Mucosa of rectum (tissue), 2 donors: ENCODE measurements around the gene GPR132.
"Not testable (repeated sequence)": the region's sequence is repeated elsewhere in the genome, so short reads cannot be mapped to it uniquely, and the experiment has no call there.

Source experiments
- H3K27ac ChIP-seq, 2 donors: one replicate each; pipeline ENCODE4 v1.7.0; 2013; ENCODE audit warnings: inconsistent platforms in 2 of 2, low read depth in 2 of 2, low read length in 2 of 2
- H3K27me3 ChIP-seq, 2 donors: one replicate each; pipeline ENCODE4 v1.7.0; 2013; ENCODE audit warnings: low read length in 2 of 2; ENCODE audit not compliant: control insufficient read depth in 2 of 2, insufficient read depth in 2 of 2
- H3K36me3 ChIP-seq, 2 donors: one replicate each; pipeline ENCODE4 v1.7.0; 2013; ENCODE audit warnings: low read length in 2 of 2; ENCODE audit not compliant: control insufficient read depth in 2 of 2, insufficient read depth in 2 of 2
- H3K4me1 ChIP-seq, 2 donors: one replicate each; pipeline ENCODE4 v1.7.0; 2013; ENCODE audit warnings: low read length in 2 of 2, mild to moderate bottlenecking in 1 of 2; ENCODE audit not compliant: control insufficient read depth in 2 of 2, insufficient read depth in 2 of 2
- H3K4me3 ChIP-seq, 2 donors: one replicate each; pipeline ENCODE4 v1.7.0; 2013; ENCODE audit warnings: low read length in 2 of 2
- H3K9ac ChIP-seq, 2 donors: one replicate each; pipeline ENCODE4 v1.7.0; 2013; ENCODE audit warnings: low read length in 2 of 2, low read depth in 1 of 2, mild to moderate bottlenecking in 1 of 2
- H3K9me3 ChIP-seq, 2 donors: one replicate each; pipeline ENCODE4 v1.7.0; 2013; ENCODE audit warnings: low read length in 2 of 2; ENCODE audit not compliant: control insufficient read depth in 2 of 2
- donor health status: healthy.
- donor health status: Normal muscosa, but diverticular disease.

The GPR132 gene

GRCh38 chr14:105069871-105070759 lies 4.9 kb upstream of the GPR132 start:
- Histone ChIP-seq H3K27me3 (peaks cover 0 to 5% of the 10 kb centered on the region in 2 donors), H3K9me3 (no peaks in the 10 kb centered on the region), H3K27ac (peak overlapping the region; percentile 0 to 43), H3K9ac (peak overlapping the region in 1 of 2 donors; percentile 24), H3K4me3 (no peak overlapping the region), H3K36me3 (no peaks in the 10 kb centered on the region), H3K4me1 (peaks cover 0 to 9% of the 10 kb centered on the region in 2 donors)

- no peaks in the 10 kb centered on the region for H3K9me3 ChIP-seq
- H3K27me3 ChIP-seq = peaks cover 0 to 5% of the 10 kb centered on the region in 2 donors
- H3K27ac ChIP-seq = peak overlapping the region in 1 of 2 donors; percentile 43
- no peaks in the 10 kb centered on the region for H3K36me3 ChIP-seq
- no peak overlapping the region for H3K4me3 ChIP-seq
- H3K9ac ChIP-seq = no peak overlapping the region
- H3K4me1 ChIP-seq = peaks cover 0 to 9% of the 10 kb centered on the region in 2 donors
These were observed 4.3 kb upstream of the GPR132 start for GRCh38 chr14:105069522-105069870.

- no peaks in the 10 kb centered on the region for H3K36me3 ChIP-seq
- peaks cover 0 to 5% of the 10 kb centered on the region in 2 donors for H3K27me3 ChIP-seq
- H3K4me3 ChIP-seq = no peak overlapping the region
- H3K27ac ChIP-seq = no peak overlapping the region
- H3K4me1 ChIP-seq = peaks cover 0 to 9% of the 10 kb centered on the region in 2 donors
- no peak overlapping the region for H3K9ac ChIP-seq
- no peaks in the 10 kb centered on the region for H3K9me3 ChIP-seq
These were observed 3.6 kb upstream of the GPR132 start for GRCh38 chr14:105068818-105069217.

- Histone ChIP-seq H3K4me1 (peaks cover 0 to 9% of the 10 kb centered on the region in 2 donors), H3K4me3 (no peak overlapping the region), H3K27me3 (peaks cover 0 to 5% of the 10 kb centered on the region in 2 donors), H3K9ac (no peak overlapping the region), H3K27ac (no peak overlapping the region), H3K36me3 (no peaks in the 10 kb centered on the region), H3K9me3 (no peaks in the 10 kb centered on the region)
These were observed 2.7 kb upstream of the GPR132 start for GRCh38 chr14:105067969-105068301.

- Histone ChIP-seq H3K4me3 (no peak overlapping the region), H3K4me1 (peaks cover 0 to 9% of the 10 kb centered on the region in 2 donors), H3K27me3 (peaks cover 0 to 3% of the 10 kb centered on the region in 2 donors), H3K27ac (peak overlapping the region in 1 of 2 donors; percentile 24), H3K9me3 (no peaks in the 10 kb centered on the region), H3K36me3 (no peaks in the 10 kb centered on the region), H3K9ac (no peak overlapping the region)
These were observed 2.1 kb upstream of the GPR132 start for GRCh38 chr14:105067140-105067968.

- H3K36me3 ChIP-seq = no peaks in the 10 kb centered on the region
- no peaks in the 10 kb centered on the region for H3K9me3 ChIP-seq
- peak overlapping the region in 1 of 2 donors; percentile 32 for H3K9ac ChIP-seq
- H3K4me3 ChIP-seq = peak overlapping the region in 1 of 2 donors; percentile 68
- H3K27me3 ChIP-seq = no peaks in the 10 kb centered on the region
- peak overlapping the region; percentile 53 to 87 for H3K27ac ChIP-seq
- peaks cover 6 to 15% of the 10 kb centered on the region in 2 donors for H3K4me1 ChIP-seq
These were observed 1.2 kb upstream of the GPR132 start for GRCh38 chr14:105066240-105067071.

- Histone ChIP-seq H3K27me3 (no peaks in the 10 kb centered on the region), H3K4me1 (peaks cover 18 to 28% of the 10 kb centered on the region in 2 donors), H3K36me3 (no peaks in the 10 kb centered on the region), H3K9ac (peak overlapping the region; percentile 37 to 47), H3K9me3 (no peaks in the 10 kb centered on the region), H3K27ac (peak overlapping the region; percentile 53 to 87), H3K4me3 (peak overlapping the region; percentile 45 to 68)
These were observed 498 bp downstream of the GPR132 start for GRCh38 chr14:105064721-105065143.

- H3K27ac ChIP-seq = peak overlapping the region; percentile 37 to 87
- no peaks in the 10 kb centered on the region for H3K36me3 ChIP-seq
- peaks cover 18 to 30% of the 10 kb centered on the region in 2 donors for H3K4me1 ChIP-seq
- no peaks in the 10 kb centered on the region for H3K27me3 ChIP-seq
- H3K4me3 ChIP-seq = peak overlapping the region in 1 of 2 donors; percentile 20
- H3K9me3 ChIP-seq = no peaks in the 10 kb centered on the region
- H3K9ac ChIP-seq = no peak overlapping the region
These were observed 1.2 kb downstream of the GPR132 start for GRCh38 chr14:105064001-105064400.

GRCh38 chr14:105063506-105063905 lies 1.7 kb downstream of the GPR132 start:
- H3K9me3 ChIP-seq, H3K4me3 ChIP-seq, H3K27me3 ChIP-seq, H3K36me3 ChIP-seq, H3K9ac ChIP-seq: not testable (repeated sequence)
- Histone ChIP-seq H3K27ac (peak overlapping the region in 1 of 2 donors; percentile 32), H3K4me1 (peaks cover 18 to 30% of the 10 kb centered on the region in 2 donors)
